ENCODE results near the gene SUSD2. TPM values are rescaled to one million over a fixed set of nuclear protein-coding genes. Genes with fewer than 3 reads are reported as not detected.
A peak's percentile ranks its signal among the peaks of the same experiment; 100 is the strongest.

Gene SUSD2
- polyA plus RNA-seq, 4 donors: 6.1 to 82.9 (median 11.3) TPM

DNA sequence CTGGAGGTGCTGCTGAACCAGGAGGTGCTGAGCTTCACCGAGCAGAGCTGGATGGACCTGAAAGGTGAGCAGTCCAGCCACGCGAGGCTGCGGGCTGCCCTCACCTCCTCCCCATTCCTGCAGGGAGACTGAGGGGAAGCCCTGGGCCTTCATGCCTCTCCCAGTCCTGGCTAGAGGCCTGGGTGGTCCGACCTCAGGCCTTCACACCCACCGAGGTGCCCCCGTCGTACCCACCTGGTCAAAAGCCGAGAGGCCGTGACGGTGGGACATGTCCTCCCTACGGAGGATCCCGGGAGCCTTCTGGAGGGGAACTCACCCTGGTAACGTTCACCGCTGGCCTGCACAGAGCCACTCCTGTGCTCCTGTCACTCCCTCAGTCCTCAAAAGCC lies 5.1 kb downstream of the SUSD2 start:
- FAIRE-seq: no peak
- no peak overlapping the region for H3K4me3 ChIP-seq (ENCODE audit: low read depth in 1 of 3, low read length in 3 of 3)
- peaks cover 0 to 49% (median 0%) of the 10 kb centered on the region in 3 donors for H3K36me3 ChIP-seq (ENCODE audit: control insufficient read depth in 3 of 3, insufficient read depth in 2 of 3, low read depth in 1 of 3, low read length in 3 of 3)
- peaks cover 0 to 11% (median 4%) of the 10 kb centered on the region in 3 donors for H3K4me1 ChIP-seq (ENCODE audit: control insufficient read depth in 3 of 3, insufficient read depth in 2 of 3, low read depth in 1 of 3, low read length in 2 of 3)
- no peaks in the 10 kb centered on the region for H3K27me3 ChIP-seq (ENCODE audit: control insufficient read depth in 3 of 3, insufficient read depth in 3 of 3, low read length in 3 of 3)
- no peak for DNase-seq
- H3K27ac ChIP-seq (ENCODE audit: low read depth in 1 of 3, low read length in 2 of 3): no peak overlapping the region
- no peaks in the 10 kb centered on the region for H3K9me3 ChIP-seq (ENCODE audit: control insufficient read depth in 2 of 2, insufficient read depth in 1 of 2, low read depth in 1 of 2, low read length in 1 of 2)
- WGBS, 3 donors: 86 to 88% (median 87%) methylated on average over 15 of the region's 15 CpGs

DNA sequence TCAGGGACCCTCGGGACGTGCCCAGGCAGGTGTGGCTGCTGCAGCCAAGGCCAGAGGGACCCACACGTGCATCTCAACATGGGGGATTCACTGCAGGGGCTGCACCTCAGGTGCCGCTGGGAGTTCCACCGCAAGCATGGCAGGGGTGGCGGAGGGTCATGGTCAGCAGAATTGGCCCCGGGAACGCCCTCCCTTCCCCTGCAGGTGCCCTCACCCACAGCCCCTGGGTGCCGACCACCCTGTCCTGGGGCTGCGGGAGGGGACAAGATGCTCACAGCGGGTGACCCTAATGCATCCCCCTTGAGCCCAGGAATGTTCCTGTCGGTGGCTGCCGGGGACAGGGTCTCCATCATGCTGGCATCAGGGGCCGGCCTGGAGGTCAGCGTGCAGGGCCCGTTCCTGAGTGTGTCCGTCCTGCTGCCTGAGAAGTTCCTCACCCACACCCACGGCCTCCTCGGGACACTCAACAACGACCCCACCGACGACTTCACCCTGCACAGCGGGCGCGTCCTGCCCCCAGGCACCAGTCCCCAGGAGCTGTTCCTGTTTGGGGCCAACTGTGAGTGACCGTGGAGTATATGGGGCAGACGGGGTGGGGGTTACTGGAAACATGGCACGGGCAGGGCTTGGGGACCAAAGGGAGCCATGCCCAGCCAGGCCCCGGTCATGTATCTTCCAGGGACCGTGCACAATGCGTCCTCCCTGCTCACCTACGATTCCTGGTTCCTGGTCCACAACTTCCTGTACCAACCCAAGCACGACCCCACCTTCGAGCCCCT lies 5.8 kb downstream of the SUSD2 start:
- FAIRE-seq: no peak
- whole genome bisulfite sequencing, 3 donors: 83 to 90% (median 87%) methylated on average over 27 to 34 of the region's 34 CpGs
- Histone ChIP-seq H3K4me1 (ENCODE audit: control insufficient read depth in 3 of 3, insufficient read depth in 2 of 3, low read depth in 1 of 3, low read length in 2 of 3) (peaks cover 0 to 5% (median 0%) of the 10 kb centered on the region in 3 donors), H3K27me3 (ENCODE audit: control insufficient read depth in 3 of 3, insufficient read depth in 3 of 3, low read length in 3 of 3) (no peaks in the 10 kb centered on the region), H3K9me3 (ENCODE audit: control insufficient read depth in 2 of 2, insufficient read depth in 1 of 2, low read depth in 1 of 2, low read length in 1 of 2) (no peaks in the 10 kb centered on the region), H3K36me3 (ENCODE audit: control insufficient read depth in 3 of 3, insufficient read depth in 2 of 3, low read depth in 1 of 3, low read length in 3 of 3) (peaks cover 0 to 49% (median 0%) of the 10 kb centered on the region in 3 donors), H3K27ac (ENCODE audit: low read depth in 1 of 3, low read length in 2 of 3) (no peak overlapping the region), H3K4me3 (ENCODE audit: low read depth in 1 of 3, low read length in 3 of 3) (no peak overlapping the region)
- no peak for DNase-seq

DNA sequence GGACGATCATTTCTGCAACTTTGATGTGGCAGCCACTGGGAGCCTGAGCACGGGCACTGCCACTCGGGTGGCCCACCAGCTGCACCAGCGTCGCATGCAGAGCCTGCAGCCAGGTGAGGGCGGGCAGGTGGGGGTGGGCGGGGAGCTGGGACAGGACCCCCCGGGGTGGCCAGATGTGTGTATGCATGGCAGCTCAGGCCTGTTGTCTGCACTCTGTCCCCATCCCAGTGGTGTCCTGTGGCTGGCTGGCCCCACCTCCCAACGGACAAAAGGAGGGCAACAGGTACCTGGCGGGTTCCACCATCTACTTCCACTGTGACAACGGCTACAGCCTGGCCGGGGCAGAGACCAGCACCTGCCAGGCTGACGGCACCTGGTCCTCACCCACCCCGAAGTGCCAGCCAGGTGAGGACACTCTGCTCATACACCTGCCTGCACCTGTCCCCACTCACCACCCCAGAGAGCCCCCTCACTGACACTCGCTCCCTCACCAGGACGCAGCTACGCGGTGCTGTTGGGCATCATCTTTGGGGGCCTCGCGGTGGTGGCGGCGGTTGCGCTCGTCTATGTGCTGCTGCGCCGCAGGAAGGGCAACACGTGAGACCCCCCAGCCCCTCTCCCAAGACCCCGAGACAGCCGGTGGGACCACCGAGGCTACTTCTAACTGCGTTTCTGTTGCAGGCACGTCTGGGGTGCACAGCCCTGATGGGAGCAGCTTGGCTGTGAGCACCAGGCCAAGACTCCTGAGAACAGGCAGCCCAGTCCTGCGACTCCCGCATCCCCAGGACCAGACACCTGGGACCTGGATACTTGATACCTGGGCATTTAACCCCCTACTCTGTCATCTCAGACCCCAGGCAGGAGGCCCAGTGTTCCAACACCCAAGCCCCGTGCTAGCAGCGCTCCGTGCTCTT lies 6.7 kb downstream of the SUSD2 start:
- Histone ChIP-seq H3K4me1 (ENCODE audit: control insufficient read depth in 3 of 3, insufficient read depth in 2 of 3, low read depth in 1 of 3, low read length in 2 of 3) (no peaks in the 10 kb centered on the region), H3K9me3 (ENCODE audit: control insufficient read depth in 2 of 2, insufficient read depth in 1 of 2, low read depth in 1 of 2, low read length in 1 of 2) (no peaks in the 10 kb centered on the region), H3K4me3 (ENCODE audit: low read depth in 1 of 3, low read length in 3 of 3) (no peak overlapping the region), H3K27me3 (ENCODE audit: control insufficient read depth in 3 of 3, insufficient read depth in 3 of 3, low read length in 3 of 3) (no peaks in the 10 kb centered on the region), H3K36me3 (ENCODE audit: control insufficient read depth in 3 of 3, insufficient read depth in 2 of 3, low read depth in 1 of 3, low read length in 3 of 3) (peaks cover 0 to 49% (median 0%) of the 10 kb centered on the region in 3 donors), H3K27ac (ENCODE audit: low read depth in 1 of 3, low read length in 2 of 3) (no peak overlapping the region)
- DNase-seq (no peak), FAIRE-seq (no peak)
- 83 to 90% (median 84%) methylated on average over 34 to 37 of the region's 37 CpGs for WGBS, 3 donors

DNA sequence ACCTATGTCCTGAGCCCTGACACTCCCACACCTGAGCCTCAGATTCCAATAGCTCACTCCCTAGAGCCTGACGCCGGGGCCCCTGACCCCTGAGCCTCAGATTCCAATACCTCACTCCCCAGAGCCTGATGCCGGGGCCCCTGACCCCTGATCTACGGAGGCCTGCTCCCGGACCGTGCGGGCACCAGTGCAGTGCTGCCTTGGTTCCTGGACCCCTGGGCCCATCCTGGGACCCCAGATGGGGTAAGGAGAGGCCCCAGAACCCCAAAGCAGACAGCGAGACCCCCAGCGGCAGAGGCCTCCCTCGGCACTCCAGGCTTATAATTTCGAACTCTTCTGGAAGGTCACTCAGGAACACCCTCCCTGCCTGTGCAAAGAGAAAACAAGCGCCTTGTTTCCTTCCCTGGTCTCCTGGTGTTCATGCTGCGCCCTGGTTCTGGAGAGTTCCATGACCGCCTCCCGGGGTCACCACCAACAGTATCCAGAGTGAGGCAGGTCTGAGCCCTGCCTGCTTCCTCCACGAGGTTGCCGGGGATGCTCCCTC lies 7.5 kb downstream of the SUSD2 start:
- Histone ChIP-seq H3K4me3 (ENCODE audit: low read depth in 1 of 3, low read length in 3 of 3) (no peak overlapping the region), H3K4me1 (ENCODE audit: control insufficient read depth in 3 of 3, insufficient read depth in 2 of 3, low read depth in 1 of 3, low read length in 2 of 3) (no peaks in the 10 kb centered on the region), H3K27me3 (ENCODE audit: control insufficient read depth in 3 of 3, insufficient read depth in 3 of 3, low read length in 3 of 3) (no peaks in the 10 kb centered on the region), H3K9me3 (ENCODE audit: control insufficient read depth in 2 of 2, insufficient read depth in 1 of 2, low read depth in 1 of 2, low read length in 1 of 2) (no peaks in the 10 kb centered on the region), H3K27ac (ENCODE audit: low read depth in 1 of 3, low read length in 2 of 3) (no peak overlapping the region), H3K36me3 (ENCODE audit: control insufficient read depth in 3 of 3, insufficient read depth in 2 of 3, low read depth in 1 of 3, low read length in 3 of 3) (peaks cover 0 to 48% (median 0%) of the 10 kb centered on the region in 3 donors)
- FAIRE-seq: no peak
- WGBS, 3 donors: 80 to 84% (median 81%) methylated on average over 17 of the region's 17 CpGs
- DNase-seq: no peak

DNA sequence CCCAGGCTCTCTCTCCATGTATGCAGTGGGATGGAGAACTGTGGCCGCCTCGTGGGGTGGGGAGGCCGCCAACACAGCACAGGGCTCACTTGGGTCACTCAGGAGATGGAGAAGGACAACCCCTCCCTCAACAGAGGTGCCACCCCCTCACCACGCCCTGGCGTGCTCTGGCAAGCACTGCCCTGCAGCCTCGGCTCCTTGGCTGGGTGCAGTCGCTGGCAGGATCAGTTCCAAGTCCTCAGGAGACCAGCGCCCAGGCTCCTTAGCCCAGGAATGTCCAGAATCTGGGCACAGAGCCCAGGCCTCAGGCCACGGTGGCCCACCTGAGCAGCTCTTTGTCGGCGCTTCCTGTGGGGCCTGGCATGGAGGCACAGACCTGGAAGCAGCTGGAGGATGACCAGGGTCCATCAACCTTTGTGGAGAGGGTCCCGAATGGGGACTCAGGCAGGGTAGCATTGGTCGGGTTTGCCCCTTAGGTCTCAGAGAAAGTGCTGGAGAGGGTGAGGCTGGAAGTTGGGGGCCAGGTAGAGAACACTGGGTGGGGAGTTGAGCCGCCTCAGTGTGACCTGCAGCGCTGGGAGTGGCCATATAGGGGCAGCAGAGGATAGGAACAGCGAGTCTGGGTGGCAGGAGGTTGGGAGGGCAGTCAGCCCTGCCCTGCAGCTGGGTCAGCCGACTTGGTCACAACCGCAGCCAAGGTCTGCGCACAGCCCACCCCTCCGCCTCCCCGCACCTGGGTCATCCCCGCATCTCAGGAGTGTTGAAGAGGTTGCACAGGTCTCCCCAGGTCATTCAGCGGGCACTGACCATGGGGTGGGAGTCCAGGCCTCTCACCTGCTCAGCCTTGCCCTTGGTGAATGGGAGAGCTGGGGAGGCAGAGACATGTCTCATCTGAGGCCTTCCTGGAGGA lies 8.2 kb downstream of the SUSD2 start:
- Histone ChIP-seq H3K4me1 (ENCODE audit: control insufficient read depth in 3 of 3, insufficient read depth in 2 of 3, low read depth in 1 of 3, low read length in 2 of 3) (no peaks in the 10 kb centered on the region), H3K4me3 (ENCODE audit: low read depth in 1 of 3, low read length in 3 of 3) (no peak overlapping the region), H3K9me3 (ENCODE audit: control insufficient read depth in 2 of 2, insufficient read depth in 1 of 2, low read depth in 1 of 2, low read length in 1 of 2) (no peaks in the 10 kb centered on the region), H3K27ac (ENCODE audit: low read depth in 1 of 3, low read length in 2 of 3) (no peak overlapping the region), H3K27me3 (ENCODE audit: control insufficient read depth in 3 of 3, insufficient read depth in 3 of 3, low read length in 3 of 3) (no peaks in the 10 kb centered on the region), H3K36me3 (ENCODE audit: control insufficient read depth in 3 of 3, insufficient read depth in 2 of 3, low read depth in 1 of 3, low read length in 3 of 3) (peaks cover 0 to 42% (median 0%) of the 10 kb centered on the region in 3 donors)
- DNase-seq (peak; percentile 55 to 60), FAIRE-seq (no peak)
- WGBS, 3 donors: 37 to 49% (median 46%) methylated on average over 23 of the region's 23 CpGs

DNA sequence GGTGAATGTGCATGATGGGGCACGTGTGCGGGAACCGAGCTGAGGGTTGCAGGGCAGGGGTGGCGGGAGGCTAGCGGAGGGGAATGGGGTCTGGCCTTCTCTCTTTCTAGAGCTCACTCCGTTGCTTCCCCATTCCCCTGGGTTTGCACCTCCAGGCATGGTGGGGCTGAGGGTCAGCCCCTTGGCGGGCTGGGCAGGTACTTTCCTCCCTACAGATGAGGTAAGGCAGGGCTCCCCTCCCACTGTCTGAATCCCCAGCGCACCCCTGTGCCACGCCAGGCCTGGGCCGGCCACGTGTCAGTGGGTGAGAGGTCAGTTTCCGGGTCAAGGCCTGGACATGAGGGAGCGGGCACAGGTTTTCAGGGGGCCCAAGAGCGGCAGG lies 8.9 kb downstream of the SUSD2 start:
- Histone ChIP-seq H3K27ac (ENCODE audit: low read depth in 1 of 3, low read length in 2 of 3) (no peak overlapping the region), H3K9me3 (ENCODE audit: control insufficient read depth in 2 of 2, insufficient read depth in 1 of 2, low read depth in 1 of 2, low read length in 1 of 2) (no peaks in the 10 kb centered on the region), H3K4me3 (ENCODE audit: low read depth in 1 of 3, low read length in 3 of 3) (no peak overlapping the region), H3K27me3 (ENCODE audit: control insufficient read depth in 3 of 3, insufficient read depth in 3 of 3, low read length in 3 of 3) (no peaks in the 10 kb centered on the region), H3K36me3 (ENCODE audit: control insufficient read depth in 3 of 3, insufficient read depth in 2 of 3, low read depth in 1 of 3, low read length in 3 of 3) (peaks cover 0 to 35% (median 0%) of the 10 kb centered on the region in 3 donors), H3K4me1 (ENCODE audit: control insufficient read depth in 3 of 3, insufficient read depth in 2 of 3, low read depth in 1 of 3, low read length in 2 of 3) (no peaks in the 10 kb centered on the region)
- DNase-seq: no peak
- WGBS, 3 donors: 83 to 90% (median 87%) methylated on average over 14 of the region's 14 CpGs
- FAIRE-seq: no peak

DNA sequence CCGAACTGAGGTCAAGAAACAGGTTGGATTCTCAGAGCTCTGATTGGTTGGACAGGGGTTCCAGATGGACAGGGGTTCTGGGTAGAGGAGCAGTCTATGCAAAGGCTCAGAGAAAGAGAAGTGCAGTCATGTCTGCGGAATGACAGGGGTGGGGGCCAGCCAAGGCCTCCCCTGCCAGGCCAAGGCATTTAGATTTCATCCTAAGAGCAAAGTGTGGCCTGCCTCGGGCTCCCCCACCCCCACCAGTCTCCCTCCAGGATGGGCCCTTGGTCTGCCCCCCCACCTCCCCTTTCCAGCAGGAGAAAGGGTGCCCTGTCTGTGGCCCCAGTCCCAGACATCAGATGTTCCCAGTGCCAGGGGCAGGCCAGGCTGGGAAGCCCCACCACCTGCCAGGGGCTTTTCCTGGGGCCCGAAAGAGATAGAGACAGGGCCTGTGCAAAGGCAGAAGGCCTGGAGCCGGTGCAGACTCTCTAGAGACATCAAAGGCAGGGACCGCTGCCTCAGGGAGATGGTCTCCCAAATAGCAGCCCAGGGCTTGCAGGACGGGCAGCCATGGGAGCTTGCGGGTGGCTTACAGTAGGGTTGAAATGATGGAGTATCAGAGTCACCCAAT lies 9.4 kb downstream of the SUSD2 start:
- Histone ChIP-seq H3K27me3 (ENCODE audit: control insufficient read depth in 3 of 3, insufficient read depth in 3 of 3, low read length in 3 of 3) (no peaks in the 10 kb centered on the region), H3K36me3 (ENCODE audit: control insufficient read depth in 3 of 3, insufficient read depth in 2 of 3, low read depth in 1 of 3, low read length in 3 of 3) (peaks cover 0 to 31% (median 0%) of the 10 kb centered on the region in 3 donors), H3K9me3 (ENCODE audit: control insufficient read depth in 2 of 2, insufficient read depth in 1 of 2, low read depth in 1 of 2, low read length in 1 of 2) (no peaks in the 10 kb centered on the region), H3K4me3 (ENCODE audit: low read depth in 1 of 3, low read length in 3 of 3) (no peak overlapping the region), H3K27ac (ENCODE audit: low read depth in 1 of 3, low read length in 2 of 3) (no peak overlapping the region), H3K4me1 (ENCODE audit: control insufficient read depth in 3 of 3, insufficient read depth in 2 of 3, low read depth in 1 of 3, low read length in 2 of 3) (peaks cover 0 to 1% (median 0%) of the 10 kb centered on the region in 3 donors)
- DNase-seq (no peak), FAIRE-seq (no peak)
- WGBS, 3 donors: 92 to 96% (median 93%) methylated on average over 8 of the region's 8 CpGs

All from small intestine (tissue), 7 donors.